HepG2 (cell line): ENCODE measurements around the gene GFY. TPM values are rescaled to one million over a fixed set of nuclear protein-coding genes. Genes with fewer than 3 reads are reported as not detected.

Experiments
- ASH2L ChIP-seq: fragments of 300-600, 200-600 bp; sonication (generic); IDR thresholded peaks from 2 replicates; pipeline ENCODE4 v1.7.0; 2017; ENCODE audit warnings: low read depth, mild to moderate bottlenecking, moderate library complexity, mixed read lengths, low read length; ENCODE audit not compliant: insufficient read length
- ELK4 ChIP-seq: sonication (generic); formaldehyde crosslinking; IDR thresholded peaks from 2 replicates; pipeline ENCODE4 v1.9.0; 2021; ENCODE audit warnings: missing genetic modification reagents, borderline replicate concordance
- FOXA1 ChIP-seq, 2 experiments: fragments of 450-650 bp in 1 of 2; sonication (generic) in 1 of 2; formaldehyde crosslinking in 1 of 2; IDR thresholded peaks; 2 replicates each; pipeline versions ENCODE4 v1.4.0 to v1.6.1; 2016 to 2020; ENCODE audit warnings: missing genetic modification reagents in 1 of 2
- HNF1B ChIP-seq: sonication (generic); formaldehyde crosslinking; IDR thresholded peaks from 2 replicates; pipeline ENCODE4 v1.5.1; 2020; ENCODE audit warnings: mild to moderate bottlenecking, moderate library complexity, missing genetic modification reagents
- JUND ChIP-seq: sonication (generic); formaldehyde crosslinking; IDR thresholded peaks from 2 replicates; pipeline ENCODE4 v1.8.0; 2022; ENCODE audit warnings: mild to moderate bottlenecking, missing genetic modification reagents
- PRDM15 ChIP-seq: sonication (generic); formaldehyde crosslinking; IDR thresholded peaks from 2 replicates; pipeline ENCODE4 v1.4.0; 2020; ENCODE audit warnings: missing genetic modification reagents
- SATB2 ChIP-seq: sonication (generic); formaldehyde crosslinking; IDR thresholded peaks from 2 replicates; pipeline ENCODE4 v1.5.0; 2020; ENCODE audit warnings: missing genetic modification reagents
- ZBTB7B ChIP-seq: sonication (generic); formaldehyde crosslinking; IDR thresholded peaks from 2 replicates; pipeline ENCODE4 v1.4.0; 2020; ENCODE audit warnings: missing genetic modification reagents
- ZNF3 ChIP-seq: IDR thresholded peaks from 2 replicates; pipeline ENCODE4 v1.7.0; 2017; ENCODE audit warnings: inconsistent platforms
- ZNF430 ChIP-seq: sonication (generic); formaldehyde crosslinking; IDR thresholded peaks from 2 replicates; pipeline ENCODE4 v1.9.0; 2021; ENCODE audit warnings: mild to moderate bottlenecking, missing genetic modification reagents
- ZNF883 ChIP-seq: sonication (generic); formaldehyde crosslinking; IDR thresholded peaks from 2 replicates; pipeline ENCODE4 v1.5.1; 2020; ENCODE audit warnings: mild to moderate bottlenecking, missing genetic modification reagents; ENCODE audit errors: not compliant biosample characterization
- polyA plus RNA-seq, 8 experiments: library from polyadenylated mRNA; depleted of rRNA in 3 of 8; stranded (reverse) in 7 of 8; unstranded in 1 of 8; fragments of >200 nt; fragmentation: Illumina TruSeq in 4 of 8; extraction: Trizol in 4 of 8; gene quantifications; 2 replicates each; pipeline versions ENCODE4 v1.2.1 to v1.2.3, GENCODE V29; 2011 to 2016; ENCODE audit warnings: low read depth in 4 of 8, missing spikeins in 1 of 8, mixed read lengths in 1 of 8; ENCODE audit not compliant: insufficient read depth in 1 of 8
- total RNA-seq, 5 experiments: library from RNA; depleted of rRNA; stranded (reverse); fragments of >200 nt; fragmentation: Illumina TruSeq; extraction: Trizol; gene quantifications; 2 replicates each; pipeline ENCODE4 v1.2.3, GENCODE V29; 2016; ENCODE audit warnings: low read depth in 1 of 5
- TF ChIP-seq, protein P1 (sequence below): IDR thresholded peaks from 2 replicates; pipeline ENCODE4 v1.6.1; 2016; ENCODE audit warnings: low read depth, missing genetic modification reagents, missing compliant biosample characterization
- TF ChIP-seq, protein P2 (sequence below): sonication (generic); formaldehyde crosslinking; IDR thresholded peaks from 2 replicates; pipeline ENCODE4 v1.5.0; 2020; ENCODE audit warnings: mild to moderate bottlenecking, missing genetic modification reagents

The GFY gene
- total and polyA plus RNA-seq, 2 of the 13 experiments (the other 11 are each of a cell fraction or from before 2014, with no cell fraction given): not detected

- TF ChIP-seq ELK4: no peak
- TF ChIP-seq FOXA1 (IDR thresholded peaks at IDR 0.05): no peak
- TF ChIP-seq FOXA1 (CRISPR knock-in tag; IDR thresholded peaks at IDR 0.05): no peak
- TF ChIP-seq, protein P1, sequence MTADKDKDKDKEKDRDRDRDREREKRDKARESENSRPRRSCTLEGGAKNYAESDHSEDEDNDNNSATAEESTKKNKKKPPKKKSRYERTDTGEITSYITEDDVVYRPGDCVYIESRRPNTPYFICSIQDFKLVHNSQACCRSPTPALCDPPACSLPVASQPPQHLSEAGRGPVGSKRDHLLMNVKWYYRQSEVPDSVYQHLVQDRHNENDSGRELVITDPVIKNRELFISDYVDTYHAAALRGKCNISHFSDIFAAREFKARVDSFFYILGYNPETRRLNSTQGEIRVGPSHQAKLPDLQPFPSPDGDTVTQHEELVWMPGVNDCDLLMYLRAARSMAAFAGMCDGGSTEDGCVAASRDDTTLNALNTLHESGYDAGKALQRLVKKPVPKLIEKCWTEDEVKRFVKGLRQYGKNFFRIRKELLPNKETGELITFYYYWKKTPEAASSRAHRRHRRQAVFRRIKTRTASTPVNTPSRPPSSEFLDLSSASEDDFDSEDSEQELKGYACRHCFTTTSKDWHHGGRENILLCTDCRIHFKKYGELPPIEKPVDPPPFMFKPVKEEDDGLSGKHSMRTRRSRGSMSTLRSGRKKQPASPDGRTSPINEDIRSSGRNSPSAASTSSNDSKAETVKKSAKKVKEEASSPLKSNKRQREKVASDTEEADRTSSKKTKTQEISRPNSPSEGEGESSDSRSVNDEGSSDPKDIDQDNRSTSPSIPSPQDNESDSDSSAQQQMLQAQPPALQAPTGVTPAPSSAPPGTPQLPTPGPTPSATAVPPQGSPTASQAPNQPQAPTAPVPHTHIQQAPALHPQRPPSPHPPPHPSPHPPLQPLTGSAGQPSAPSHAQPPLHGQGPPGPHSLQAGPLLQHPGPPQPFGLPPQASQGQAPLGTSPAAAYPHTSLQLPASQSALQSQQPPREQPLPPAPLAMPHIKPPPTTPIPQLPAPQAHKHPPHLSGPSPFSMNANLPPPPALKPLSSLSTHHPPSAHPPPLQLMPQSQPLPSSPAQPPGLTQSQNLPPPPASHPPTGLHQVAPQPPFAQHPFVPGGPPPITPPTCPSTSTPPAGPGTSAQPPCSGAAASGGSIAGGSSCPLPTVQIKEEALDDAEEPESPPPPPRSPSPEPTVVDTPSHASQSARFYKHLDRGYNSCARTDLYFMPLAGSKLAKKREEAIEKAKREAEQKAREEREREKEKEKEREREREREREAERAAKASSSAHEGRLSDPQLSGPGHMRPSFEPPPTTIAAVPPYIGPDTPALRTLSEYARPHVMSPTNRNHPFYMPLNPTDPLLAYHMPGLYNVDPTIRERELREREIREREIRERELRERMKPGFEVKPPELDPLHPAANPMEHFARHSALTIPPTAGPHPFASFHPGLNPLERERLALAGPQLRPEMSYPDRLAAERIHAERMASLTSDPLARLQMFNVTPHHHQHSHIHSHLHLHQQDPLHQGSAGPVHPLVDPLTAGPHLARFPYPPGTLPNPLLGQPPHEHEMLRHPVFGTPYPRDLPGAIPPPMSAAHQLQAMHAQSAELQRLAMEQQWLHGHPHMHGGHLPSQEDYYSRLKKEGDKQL (CRISPR knock-in tag): 0 out of 2 replicates have a peak, but pooled peaks have one; percentile 10
- TF ChIP-seq ZNF883 (CRISPR knock-in tag): peak; percentile 69
- peak; percentile 88 for TF ChIP-seq HNF1B (CRISPR knock-in tag)
- TF ChIP-seq ZNF3 (CRISPR knock-in tag): no peak
- no peak for TF ChIP-seq ZNF430 (CRISPR knock-in tag)
- 0 out of 2 replicates have a peak, but pooled peaks have one; percentile 38 for TF ChIP-seq PRDM15
- TF ChIP-seq ASH2L: peak; percentile 67
- TF ChIP-seq, protein P2, sequence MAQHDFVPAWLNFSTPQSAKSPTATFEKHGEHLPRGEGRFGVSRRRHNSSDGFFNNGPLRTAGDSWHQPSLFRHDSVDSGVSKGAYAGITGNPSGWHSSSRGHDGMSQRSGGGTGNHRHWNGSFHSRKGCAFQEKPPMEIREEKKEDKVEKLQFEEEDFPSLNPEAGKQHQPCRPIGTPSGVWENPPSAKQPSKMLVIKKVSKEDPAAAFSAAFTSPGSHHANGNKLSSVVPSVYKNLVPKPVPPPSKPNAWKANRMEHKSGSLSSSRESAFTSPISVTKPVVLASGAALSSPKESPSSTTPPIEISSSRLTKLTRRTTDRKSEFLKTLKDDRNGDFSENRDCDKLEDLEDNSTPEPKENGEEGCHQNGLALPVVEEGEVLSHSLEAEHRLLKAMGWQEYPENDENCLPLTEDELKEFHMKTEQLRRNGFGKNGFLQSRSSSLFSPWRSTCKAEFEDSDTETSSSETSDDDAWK: no peak
- no peak for TF ChIP-seq JUND (CRISPR knock-in tag)
- TF ChIP-seq ZBTB7B (CRISPR knock-in tag): 0 out of 2 replicates have a peak, but pooled peaks have one; percentile 2
- peak; percentile 15; the same call in 1 of the 2 replicates for TF ChIP-seq SATB2
These were observed 28.0 kb downstream of the GFY start, which contains the start of gene ALDH16A1 (continued) for GRCh38 chr19:49453013-49453756.
